ENCODE data around the gene TEX48.

The TEX48 gene

GRCh38 chr9:114616684-114617520 lies 65.1 kb downstream of the TEX48 start:
- no peak overlapping the region for H3K27ac ChIP-seq
- no peak for DNase-seq
- peaks cover 28% of the 10 kb centered on the region for H3K36me3 ChIP-seq
- no peaks in the 10 kb centered on the region for H3K27me3 ChIP-seq (ENCODE audit: insufficient read depth, low read depth, severe bottlenecking)
- no peak for TF ChIP-seq CTCF (IDR thresholded peaks at IDR 0.05; ENCODE audit: low read depth, low read length)
- no peak overlapping the region for H3K4me3 ChIP-seq (ENCODE audit: low read depth, low read length)
- no peaks in the 10 kb centered on the region for H3K9me3 ChIP-seq (ENCODE audit: severe bottlenecking)

Measured in WERI-Rb-1 (cell line).